ENCODE data around the gene HVCN1. TPM values are rescaled to one million over a fixed set of nuclear protein-coding genes. Genes with fewer than 3 reads are reported as not detected.
A peak's percentile ranks its signal among the peaks of the same experiment; 100 is the strongest.

HVCN1 gene
- total and polyA plus RNA-seq, 2 of the 13 experiments (the other 11 are each of a cell fraction or from before 2014, with no cell fraction given), result 0.49 to 1.3 TPM

- ChIA-PET CTCF (ENCODE audit: low intra/inter-chr PET ratio, low total read pairs) (no interaction called here), POLR2A (interaction anchor here (1.0 to 1.7 kb wide), 5 partner anchors 36 to 163 kb away, joined by 3 to 8 read pairs (median 5); partner anchors contain the start of genes ARPC3, FAM216A, GPN3 and RAD9B)
- Histone ChIP-seq H3K4me2 (ENCODE audit: low read depth, low read length) (peak overlapping the region; percentile 74), H3K9ac (ENCODE audit: insufficient read depth, low read depth, low read length) (peak overlapping the region; percentile 78), H3K27ac (ENCODE audit: extremely low read length, insufficient read depth, low read length) (no peak overlapping the region), H3K9me3 (ENCODE audit: low read length) (no peaks in the 10 kb centered on the region), H4K20me1 (ENCODE audit: insufficient read depth, low read length) (no peaks in the 10 kb centered on the region), H3K27me3 (ENCODE audit: control insufficient read depth in 1 of 2, insufficient read depth in 2 of 2, low read length in 2 of 2) (no peaks in the 10 kb centered on the region; a peak in 1 of 5 replicates), H3K79me2 (ENCODE audit: insufficient read depth, low read length) (no peaks in the 10 kb centered on the region), H3K4me3 (replicated peaks in 1 of 3; ENCODE audit: insufficient read depth in 1 of 3, low read depth in 2 of 3, low read length in 3 of 3) (peak overlapping the region; percentile 78 to 82 (median 78)), H2AFZ (ENCODE audit: low read length) (peak overlapping the region; percentile 63), H3K36me3 (replicated peaks in 1 of 2; ENCODE audit: control insufficient read depth in 1 of 2, insufficient read depth in 2 of 2, low read length in 2 of 2) (no peaks in the 10 kb centered on the region), H3K4me1 (ENCODE audit: insufficient read depth, low read length) (peaks cover 10% of the 10 kb centered on the region)
- FAIRE-seq, result no peak
- no peak for DNase-seq (ENCODE audit: low spot score)
- BruUV-seq (replicated peaks), result no TSS peak
- ATAC-seq, result no peak
- in situ Hi-C loops (cut with HindIII; ENCODE audit: extremely low pct_ligation_motif_present, low pct_unique_long_range_greater_than_20kb) (no loop called here), intact Hi-C loops (cut with micrococcal nuclease; ENCODE audit: unreplicated experiment) (loop anchor here (5.0 kb wide), 1 partner anchor 274 kb away; no protein-coding TSS in a partner anchor)
- WGBS (ENCODE audit: low lambda C conversion rate), result 76% methylated on average over 23 of the region's 23 CpGs
- TF ChIP-seq ZBTB33 (CRISPR knock-in tag; IDR thresholded peaks at IDR 0.05) (0 out of 2 replicates have a peak, but pooled peaks have one; percentile 19), MTERF4 (CRISPR knock-in tag; IDR thresholded peaks at IDR 0.05) (no peak)
These were observed 75.7 kb downstream of the HVCN1 start for GRCh38 chr12:110613071-110613770.

GRCh38 chr12:110606253-110606611 lies 82.7 kb downstream of the HVCN1 start:
- Histone ChIP-seq H3K36me3 (replicated peaks in 1 of 2; ENCODE audit: control insufficient read depth in 1 of 2, insufficient read depth in 2 of 2, low read length in 2 of 2) (no peaks in the 10 kb centered on the region), H3K4me3 (replicated peaks in 1 of 3; ENCODE audit: insufficient read depth in 1 of 3, low read depth in 2 of 3, low read length in 3 of 3) (peak overlapping the region in 1 of 3 experiments; percentile 46; a peak in 1 of 6 replicates), H3K9ac (ENCODE audit: insufficient read depth, low read depth, low read length) (no peak overlapping the region), H2AFZ (ENCODE audit: low read length) (no peak overlapping the region), H3K27ac (ENCODE audit: extremely low read length, insufficient read depth, low read length) (no peak overlapping the region), H3K4me2 (ENCODE audit: low read depth, low read length) (peak overlapping the region; percentile 58; the same call in 1 of the 2 replicates), H3K4me1 (ENCODE audit: insufficient read depth, low read length) (peaks cover 7% of the 10 kb centered on the region; the same call in 1 of the 2 replicates), H3K9me3 (ENCODE audit: low read length) (no peaks in the 10 kb centered on the region), H3K27me3 (ENCODE audit: control insufficient read depth in 1 of 2, insufficient read depth in 2 of 2, low read length in 2 of 2) (no peaks in the 10 kb centered on the region), H3K79me2 (ENCODE audit: insufficient read depth, low read length) (no peaks in the 10 kb centered on the region), H4K20me1 (ENCODE audit: insufficient read depth, low read length) (no peaks in the 10 kb centered on the region)
- POLR2A ChIA-PET, result interaction anchor here (0.9 kb wide), 1 partner anchor 39 kb away, joined by 6 read pairs; no protein-coding TSS in a partner anchor
- in situ Hi-C loops (cut with HindIII; ENCODE audit: extremely low pct_ligation_motif_present, low pct_unique_long_range_greater_than_20kb), result no loop called here
- CTCF ChIA-PET (ENCODE audit: low intra/inter-chr PET ratio, low total read pairs), result interaction anchor here (1.4 kb wide), 1 partner anchor 54 kb away, joined by 5 read pairs; no protein-coding TSS in a partner anchor
- FAIRE-seq, result no peak
- BruUV-seq (replicated peaks), result no TSS peak
- ATAC-seq, result no peak
- WGBS (ENCODE audit: low lambda C conversion rate), result 70% methylated on average over 8 of the region's 8 CpGs
- intact Hi-C loops (cut with micrococcal nuclease; ENCODE audit: unreplicated experiment), result no loop called here
- DNase-seq (ENCODE audit: low spot score), result no peak
- TF ChIP-seq ZNF773 (CRISPR knock-in tag; IDR thresholded peaks at IDR 0.05; ENCODE audit: borderline replicate concordance), result no peak
- no peak for TF ChIP-seq ISX (CRISPR knock-in tag; conservative IDR thresholded peaks at IDR 0.05)
- no peak for TF ChIP-seq PAF1 (CRISPR knock-in tag; IDR thresholded peaks at IDR 0.05)
- no peak for TF ChIP-seq GLI4 (CRISPR knock-in tag; IDR thresholded peaks at IDR 0.05; ENCODE audit: borderline replicate concordance)
- TF ChIP-seq PCBP1 (IDR thresholded peaks at IDR 0.05; ENCODE audit: borderline replicate concordance, low read depth, low read length), result no peak
- no peak for TF ChIP-seq NR3C1 (CRISPR knock-in tag; IDR thresholded peaks at IDR 0.05)
- no peak for TF ChIP-seq CTCF (CRISPR knock-in tag; IDR thresholded peaks at IDR 0.05)
